A549 (cell line): ENCODE data around the gene NEK4.

Source experiments
- CEBPB ChIP-seq, 2 experiments: fragments of >200 bp in 1 of 2; sonication (Bioruptor Twin) in 1 of 2; formaldehyde crosslinking in 1 of 2; IDR thresholded peaks; 2 replicates each; pipeline ENCODE4 v1.6.1; 2012 to 2016
- CHD4 ChIP-seq: fragments of 200-600 bp; sonication (generic); IDR thresholded peaks from 2 replicates; pipeline ENCODE4 v1.6.1; 2016; ENCODE audit warnings: antibody characterized with exemption, mild to moderate bottlenecking, borderline replicate concordance
- EP300 ChIP-seq, 2 experiments: fragments of >200 bp; sonication (Bioruptor Twin); formaldehyde crosslinking; IDR thresholded peaks; 2 replicates in 1 of 2; 3 replicates in 1 of 2; pipeline ENCODE4 v1.6.1; 2016 to 2017
- MAZ ChIP-seq: fragments of 150-350 bp; IDR thresholded peaks from 2 replicates; pipeline ENCODE4 v1.6.1; 2014; ENCODE audit warnings: antibody characterized with exemption, low read depth, low read length, borderline replicate concordance
- POLR2A ChIP-seq: IDR thresholded peaks from 2 replicates; pipeline ENCODE4 v1.6.1; 2012; ENCODE audit warnings: mild to moderate bottlenecking, low read length
- TF ChIP-seq, protein P1 (sequence below): fragments of >200 bp; sonication (Bioruptor Twin); formaldehyde crosslinking; IDR thresholded peaks from 3 replicates; pipeline ENCODE4 v1.5.1; 2016
- TF ChIP-seq, protein P2 (sequence below): fragments of 200-600 bp; sonication (generic); IDR thresholded peaks from 2 replicates; pipeline ENCODE4 v1.6.1; 2016; ENCODE audit warnings: antibody characterized with exemption, mild to moderate bottlenecking, moderate library complexity

DNA sequence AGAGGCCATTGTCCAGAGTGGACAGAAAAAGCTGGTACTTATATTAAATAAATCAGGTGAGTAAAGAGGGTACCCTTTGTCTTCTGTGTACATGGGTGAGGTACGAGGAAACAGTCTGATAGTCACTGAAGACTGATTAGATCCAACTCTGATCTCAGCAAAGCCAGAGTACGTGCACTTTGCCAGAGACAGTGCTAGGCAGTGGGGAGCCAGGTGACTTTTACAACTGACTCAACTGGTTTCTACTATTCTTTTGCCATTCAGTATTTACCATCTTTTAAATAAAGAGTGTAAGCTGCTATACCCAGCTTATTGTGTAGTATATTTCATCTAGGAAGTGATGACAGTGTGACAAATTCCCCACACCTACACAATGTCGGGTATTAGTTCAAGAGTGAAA lies 81.6 kb downstream of the NEK4 start:
- TF ChIP-seq CHD4 (no peak), MAZ (no peak), EP300 (IDR thresholded peaks at IDR 0.05) (no peak), CEBPB (IDR thresholded peaks at IDR 0.05) (no peak), POLR2A (no peak)
- TF ChIP-seq, protein P1, sequence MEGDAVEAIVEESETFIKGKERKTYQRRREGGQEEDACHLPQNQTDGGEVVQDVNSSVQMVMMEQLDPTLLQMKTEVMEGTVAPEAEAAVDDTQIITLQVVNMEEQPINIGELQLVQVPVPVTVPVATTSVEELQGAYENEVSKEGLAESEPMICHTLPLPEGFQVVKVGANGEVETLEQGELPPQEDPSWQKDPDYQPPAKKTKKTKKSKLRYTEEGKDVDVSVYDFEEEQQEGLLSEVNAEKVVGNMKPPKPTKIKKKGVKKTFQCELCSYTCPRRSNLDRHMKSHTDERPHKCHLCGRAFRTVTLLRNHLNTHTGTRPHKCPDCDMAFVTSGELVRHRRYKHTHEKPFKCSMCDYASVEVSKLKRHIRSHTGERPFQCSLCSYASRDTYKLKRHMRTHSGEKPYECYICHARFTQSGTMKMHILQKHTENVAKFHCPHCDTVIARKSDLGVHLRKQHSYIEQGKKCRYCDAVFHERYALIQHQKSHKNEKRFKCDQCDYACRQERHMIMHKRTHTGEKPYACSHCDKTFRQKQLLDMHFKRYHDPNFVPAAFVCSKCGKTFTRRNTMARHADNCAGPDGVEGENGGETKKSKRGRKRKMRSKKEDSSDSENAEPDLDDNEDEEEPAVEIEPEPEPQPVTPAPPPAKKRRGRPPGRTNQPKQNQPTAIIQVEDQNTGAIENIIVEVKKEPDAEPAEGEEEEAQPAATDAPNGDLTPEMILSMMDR = no peak
- TF ChIP-seq, protein P2, sequence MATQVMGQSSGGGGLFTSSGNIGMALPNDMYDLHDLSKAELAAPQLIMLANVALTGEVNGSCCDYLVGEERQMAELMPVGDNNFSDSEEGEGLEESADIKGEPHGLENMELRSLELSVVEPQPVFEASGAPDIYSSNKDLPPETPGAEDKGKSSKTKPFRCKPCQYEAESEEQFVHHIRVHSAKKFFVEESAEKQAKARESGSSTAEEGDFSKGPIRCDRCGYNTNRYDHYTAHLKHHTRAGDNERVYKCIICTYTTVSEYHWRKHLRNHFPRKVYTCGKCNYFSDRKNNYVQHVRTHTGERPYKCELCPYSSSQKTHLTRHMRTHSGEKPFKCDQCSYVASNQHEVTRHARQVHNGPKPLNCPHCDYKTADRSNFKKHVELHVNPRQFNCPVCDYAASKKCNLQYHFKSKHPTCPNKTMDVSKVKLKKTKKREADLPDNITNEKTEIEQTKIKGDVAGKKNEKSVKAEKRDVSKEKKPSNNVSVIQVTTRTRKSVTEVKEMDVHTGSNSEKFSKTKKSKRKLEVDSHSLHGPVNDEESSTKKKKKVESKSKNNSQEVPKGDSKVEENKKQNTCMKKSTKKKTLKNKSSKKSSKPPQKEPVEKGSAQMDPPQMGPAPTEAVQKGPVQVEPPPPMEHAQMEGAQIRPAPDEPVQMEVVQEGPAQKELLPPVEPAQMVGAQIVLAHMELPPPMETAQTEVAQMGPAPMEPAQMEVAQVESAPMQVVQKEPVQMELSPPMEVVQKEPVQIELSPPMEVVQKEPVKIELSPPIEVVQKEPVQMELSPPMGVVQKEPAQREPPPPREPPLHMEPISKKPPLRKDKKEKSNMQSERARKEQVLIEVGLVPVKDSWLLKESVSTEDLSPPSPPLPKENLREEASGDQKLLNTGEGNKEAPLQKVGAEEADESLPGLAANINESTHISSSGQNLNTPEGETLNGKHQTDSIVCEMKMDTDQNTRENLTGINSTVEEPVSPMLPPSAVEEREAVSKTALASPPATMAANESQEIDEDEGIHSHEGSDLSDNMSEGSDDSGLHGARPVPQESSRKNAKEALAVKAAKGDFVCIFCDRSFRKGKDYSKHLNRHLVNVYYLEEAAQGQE = no peak
